Heart left ventricle (tissue), 13 donors: Measurements from ENCODE around the gene PIGT.

Experiments used
- POLR2A ChIP-seq, 2 donors: fragments of 450-650 bp; IDR thresholded peaks; one replicate each; pipeline ENCODE4 v1.6.1; 2017; ENCODE audit warnings: antibody characterized with exemption in 2 of 2, mild to moderate bottlenecking in 2 of 2, moderate library complexity in 2 of 2
- TF ChIP-seq, protein P1 (sequence below), 12 donors: fragments of 200-600 bp; sonication (generic) in 4 of 12; IDR thresholded peaks; one replicate each; pipeline versions ENCODE4 v1.5.0 to v1.8.0; 2018 to 2022; ENCODE audit warnings: antibody characterized with exemption in 12 of 12, mild to moderate bottlenecking in 5 of 12
- donor health status: ischemic (EF 13 %, LVEDD 7.1; RV severe dilation, severe dysfunction).
- donor health status: DM: no; HTN: yes; CAD: no.
- donor health status: DM: no; HTN: no; CAD: no.
- donor health status: ischemic (EF 25% LVEDD 6.9; RV normal size, moderate dysfunction).
- donor health status: ischemic (EF 25% LVEDD 5.7; RV mildly dilated, moderate dysfunction).
- donor health status: ischemic (EF 35%, LVEDD 5.7; RV mildly dilated, moderate dysfunction).
- donor health status: nonischemic (EF 11% LVEDD 7.7; RV severe dilation, severe dysfunction).
- donor health status: DM: yes; HTN: yes; CAD: no.
- donor health status: PGD.
- donor health status: ischemic (EF 29% LVEDD 5.4; RV normal size, mild dysfunction).
- donor health status: nonischemic (EF 23%, LVEDD 6.1; RV moderate dilation, normal function).

DNA sequence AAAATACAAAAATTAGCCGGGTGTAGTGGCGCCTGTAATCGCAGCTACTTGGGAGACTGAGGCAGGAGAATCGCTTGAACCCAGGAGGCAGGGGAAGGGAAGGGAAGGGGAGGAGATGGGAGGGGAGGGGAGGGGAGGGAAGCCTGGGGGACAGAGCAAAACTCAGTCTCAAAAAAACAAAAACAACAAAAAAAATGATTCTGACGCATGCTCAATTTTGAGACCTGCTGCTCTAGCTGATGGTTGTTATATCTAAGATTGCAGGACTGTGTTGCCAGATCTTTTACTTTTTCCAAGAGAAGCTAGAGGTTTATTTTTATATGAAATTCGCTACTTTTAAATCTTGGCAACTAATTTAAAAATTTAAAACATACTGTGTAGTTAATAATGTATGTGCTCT, 51.2 kb downstream of the PIGT start:
- TF ChIP-seq, protein P1, sequence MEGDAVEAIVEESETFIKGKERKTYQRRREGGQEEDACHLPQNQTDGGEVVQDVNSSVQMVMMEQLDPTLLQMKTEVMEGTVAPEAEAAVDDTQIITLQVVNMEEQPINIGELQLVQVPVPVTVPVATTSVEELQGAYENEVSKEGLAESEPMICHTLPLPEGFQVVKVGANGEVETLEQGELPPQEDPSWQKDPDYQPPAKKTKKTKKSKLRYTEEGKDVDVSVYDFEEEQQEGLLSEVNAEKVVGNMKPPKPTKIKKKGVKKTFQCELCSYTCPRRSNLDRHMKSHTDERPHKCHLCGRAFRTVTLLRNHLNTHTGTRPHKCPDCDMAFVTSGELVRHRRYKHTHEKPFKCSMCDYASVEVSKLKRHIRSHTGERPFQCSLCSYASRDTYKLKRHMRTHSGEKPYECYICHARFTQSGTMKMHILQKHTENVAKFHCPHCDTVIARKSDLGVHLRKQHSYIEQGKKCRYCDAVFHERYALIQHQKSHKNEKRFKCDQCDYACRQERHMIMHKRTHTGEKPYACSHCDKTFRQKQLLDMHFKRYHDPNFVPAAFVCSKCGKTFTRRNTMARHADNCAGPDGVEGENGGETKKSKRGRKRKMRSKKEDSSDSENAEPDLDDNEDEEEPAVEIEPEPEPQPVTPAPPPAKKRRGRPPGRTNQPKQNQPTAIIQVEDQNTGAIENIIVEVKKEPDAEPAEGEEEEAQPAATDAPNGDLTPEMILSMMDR (IDR thresholded peaks at IDR 0.05): no peak
- TF ChIP-seq POLR2A (IDR thresholded peaks at IDR 0.05): no peak
